Retina (tissue), 1 donor: ENCODE data around the gene ODAD4.
"Not testable (repeated sequence)": the region's sequence is repeated elsewhere in the genome, so short reads cannot be mapped to it uniquely, and the experiment has no call there.

Experiments
- DNase-seq: peaks from one replicate; pipeline ENCODE4 v3.0.0-alpha.2; 2016

The ODAD4 gene

GRCh38 chr17:42005166-42005565 lies 74.7 kb downstream of the ODAD4 start:
- no peak for DNase-seq

- no peak for DNase-seq
Measured at GRCh38 chr17:42009170-42009569, 78.8 kb downstream of the ODAD4 start.

- not testable (repeated sequence) for DNase-seq
Measured at GRCh38 chr17:42010266-42010680, 79.9 kb downstream of the ODAD4 start.

- DNase-seq = no peak
Measured at GRCh38 chr17:42010898-42011516, 80.6 kb downstream of the ODAD4 start.

- not testable (repeated sequence) for DNase-seq
Measured at GRCh38 chr17:42012363-42012762, 81.9 kb downstream of the ODAD4 start.

GRCh38 chr17:42013740-42014139 lies 83.3 kb downstream of the ODAD4 start:
- DNase-seq = not testable (repeated sequence)
